GM18868 (cell line): ENCODE data around the gene ILF3.

Source experiments
- ATAC-seq: cut with Tn5 transposase; IDR thresholded peaks from one replicate; pipeline ENCODE4 v1.9.1; 2021; ENCODE audit warnings: mild to moderate bottlenecking, moderate library complexity; ENCODE audit not compliant: unreplicated experiment

ILF3 gene

GRCh38 chr19:10694706-10695307 lies 40.7 kb downstream of the ILF3 start:
- ATAC-seq: no peak

GRCh38 chr19:10695401-10696398 lies 41.6 kb downstream of the ILF3 start:
- no peak for ATAC-seq

- ATAC-seq: no peak
Observed at GRCh38 chr19:10699650-10700335, 45.6 kb downstream of the ILF3 start.

- ATAC-seq: no peak
Observed at GRCh38 chr19:10701955-10702525, 47.9 kb downstream of the ILF3 start.

- no peak for ATAC-seq
Observed at GRCh38 chr19:10706990-10707389, 52.8 kb downstream of the ILF3 start.

GRCh38 chr19:10707440-10707839 lies 53.3 kb downstream of the ILF3 start:
- no peak for ATAC-seq

- ATAC-seq: no peak
Observed at GRCh38 chr19:10708291-10708690, 54.1 kb downstream of the ILF3 start.

DNA sequence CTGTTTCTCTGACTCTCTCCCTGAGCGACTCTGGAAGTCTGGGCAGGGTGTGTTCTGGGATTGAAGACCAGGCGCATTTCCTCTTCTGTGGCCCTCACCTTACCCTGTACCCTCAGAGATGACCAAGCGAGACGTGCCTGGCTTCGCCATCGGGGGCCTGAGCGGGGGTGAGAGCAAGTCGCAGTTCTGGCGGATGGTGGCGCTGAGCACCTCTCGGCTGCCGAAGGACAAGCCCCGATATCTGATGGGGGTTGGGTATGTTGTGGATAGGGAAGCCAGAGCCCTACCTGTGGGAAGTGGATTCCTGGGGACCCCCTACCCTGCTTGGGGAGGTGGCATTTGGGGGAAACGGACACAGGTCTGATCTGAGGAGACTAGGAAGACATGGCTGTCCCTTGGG lies 57.9 kb downstream of the ILF3 start:
- no peak for ATAC-seq

- no peak for ATAC-seq
Observed at GRCh38 chr19:10712754-10713153, 58.6 kb downstream of the ILF3 start.

- ATAC-seq: no peak
Observed at GRCh38 chr19:10713317-10713716, 59.2 kb downstream of the ILF3 start.

DNA sequence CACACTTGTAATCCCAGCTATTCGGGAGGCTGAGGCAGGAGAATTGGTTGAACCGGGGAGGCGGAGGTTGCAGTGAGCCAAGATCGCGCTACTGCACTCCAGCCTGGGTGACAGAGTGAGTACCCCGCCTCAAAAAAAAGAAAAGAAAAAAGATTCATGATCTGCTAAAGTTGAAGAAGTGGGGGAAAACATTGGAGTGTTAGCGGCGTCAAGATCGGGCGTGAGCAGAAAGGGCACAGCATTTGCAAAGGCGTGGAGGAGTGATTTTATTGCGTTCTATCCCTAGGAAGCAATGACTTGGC lies 62.9 kb downstream of the ILF3 start:
- no peak for ATAC-seq

DNA sequence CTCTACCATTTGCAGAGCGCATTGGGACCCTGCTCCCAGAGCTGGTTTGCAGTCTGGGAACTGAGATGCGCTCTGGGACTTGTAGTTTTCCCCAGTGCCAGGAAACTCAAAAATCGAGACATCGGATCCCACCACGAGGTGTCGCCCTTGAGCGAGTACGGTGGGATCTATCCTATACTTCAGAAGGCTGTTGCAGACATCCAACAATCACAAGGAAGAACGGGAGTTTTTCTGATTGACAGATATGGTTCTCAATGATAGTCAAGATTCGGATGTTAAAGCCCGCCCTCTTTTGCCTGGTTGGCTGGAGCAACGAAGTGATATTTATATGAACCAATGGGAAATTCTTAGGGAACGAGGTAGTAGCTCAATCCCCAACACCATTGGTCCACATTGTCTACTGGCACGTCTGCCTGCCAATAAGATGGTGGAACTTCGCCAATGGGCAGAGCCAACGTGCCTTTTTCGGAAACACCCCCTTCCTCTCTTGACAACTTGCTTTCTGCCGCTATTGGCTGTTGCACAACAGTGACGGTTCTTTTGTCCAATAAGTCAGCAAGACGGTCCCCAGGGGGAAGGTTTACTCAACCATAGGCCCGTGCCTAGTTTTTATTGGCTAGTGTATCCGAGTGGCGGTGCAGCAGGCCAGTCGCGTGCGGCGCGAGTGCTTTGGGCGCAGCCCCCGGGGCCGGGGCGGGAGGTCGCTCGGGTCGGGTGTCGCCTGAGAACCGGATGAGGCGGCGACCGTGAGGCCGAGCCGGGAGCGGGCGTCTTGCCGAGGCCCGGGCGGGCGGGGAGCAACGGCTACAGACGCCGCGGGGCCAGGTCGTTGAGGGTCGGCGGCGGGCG lies 63.4 kb downstream of the ILF3 start, which contains the start of gene DNM2:
TSS of gene DNM2 (plus strand) at position 724 of the 849 bp plus-strand sequence. CDS start 164 bp downstream, outside the sequence.
- ATAC-seq: peak; percentile 88

DNA sequence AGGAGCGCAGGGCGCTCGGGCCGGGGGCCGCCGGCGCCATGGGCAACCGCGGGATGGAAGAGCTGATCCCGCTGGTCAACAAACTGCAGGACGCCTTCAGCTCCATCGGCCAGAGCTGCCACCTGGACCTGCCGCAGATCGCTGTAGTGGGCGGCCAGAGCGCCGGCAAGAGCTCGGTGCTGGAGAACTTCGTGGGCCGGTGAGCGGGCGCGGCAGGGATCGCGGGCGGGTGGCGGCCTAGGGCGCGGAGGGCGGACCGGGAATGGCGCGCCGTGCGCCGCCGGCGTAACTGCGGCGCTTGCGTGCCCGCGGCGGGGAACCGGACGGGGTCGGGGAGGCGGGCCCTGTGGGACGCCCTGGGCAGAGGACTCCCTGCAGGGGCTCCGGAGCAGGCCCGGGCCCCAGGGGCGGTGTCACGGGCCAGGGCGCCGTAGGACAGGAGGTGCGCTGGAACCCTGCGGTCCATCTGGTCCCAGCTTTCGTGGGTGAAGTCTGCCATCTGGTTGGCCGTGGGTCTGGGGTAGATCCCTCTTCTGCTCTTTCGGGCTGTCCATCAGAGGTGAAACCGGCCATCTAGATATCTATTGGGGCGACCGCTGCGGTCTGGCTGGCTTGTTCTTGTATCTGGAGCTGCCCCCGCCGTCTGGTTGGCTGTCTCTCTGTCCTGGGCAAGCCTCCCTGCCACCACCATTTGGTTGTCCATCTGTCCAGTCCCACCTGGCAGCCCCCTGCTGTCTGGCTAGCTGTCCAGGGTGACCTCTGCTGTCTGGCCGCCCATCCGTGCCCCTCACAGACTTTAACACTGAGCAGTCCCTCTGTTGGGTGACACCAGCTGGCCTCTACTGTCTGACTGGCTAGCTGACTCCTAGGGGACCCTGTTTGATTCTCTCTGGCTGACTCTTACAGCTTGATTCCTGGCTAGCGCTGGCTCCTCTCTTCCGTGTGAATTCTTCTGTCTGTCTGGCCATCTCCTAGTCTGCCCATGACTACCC lies 64.4 kb downstream of the ILF3 start:
- ATAC-seq: no peak

- ATAC-seq: no peak
Observed at GRCh38 chr19:10719466-10719961, 65.4 kb downstream of the ILF3 start.

GRCh38 chr19:10720607-10721125 lies 66.5 kb downstream of the ILF3 start:
- no peak for ATAC-seq

- no peak for ATAC-seq
Observed at GRCh38 chr19:10723591-10723990, 69.4 kb downstream of the ILF3 start.

DNA sequence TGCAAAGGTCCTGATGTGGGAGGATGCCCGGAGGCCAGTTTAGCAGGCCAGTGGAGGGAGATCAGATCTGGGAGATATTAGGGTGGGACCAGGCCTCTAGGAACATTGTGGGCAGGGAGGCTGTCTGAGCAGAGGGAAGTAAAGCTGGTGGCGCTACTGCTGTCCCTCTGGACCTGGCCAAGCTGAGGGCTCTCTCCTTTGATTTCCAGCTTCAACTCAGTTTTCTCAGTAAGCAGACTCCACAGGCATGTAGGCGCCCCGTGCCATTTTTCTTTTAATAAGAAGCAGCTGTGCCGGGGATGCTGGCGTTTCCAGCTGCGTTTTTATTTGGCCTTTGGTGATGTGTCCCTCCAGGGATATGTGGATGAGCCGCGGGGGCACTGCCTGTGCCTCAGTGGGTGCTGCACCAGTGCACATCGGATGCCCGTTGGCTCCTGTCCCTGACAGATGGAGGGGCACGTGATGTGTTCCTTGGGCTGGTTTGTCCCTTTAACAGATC lies 70.5 kb downstream of the ILF3 start:
- no peak for ATAC-seq

DNA sequence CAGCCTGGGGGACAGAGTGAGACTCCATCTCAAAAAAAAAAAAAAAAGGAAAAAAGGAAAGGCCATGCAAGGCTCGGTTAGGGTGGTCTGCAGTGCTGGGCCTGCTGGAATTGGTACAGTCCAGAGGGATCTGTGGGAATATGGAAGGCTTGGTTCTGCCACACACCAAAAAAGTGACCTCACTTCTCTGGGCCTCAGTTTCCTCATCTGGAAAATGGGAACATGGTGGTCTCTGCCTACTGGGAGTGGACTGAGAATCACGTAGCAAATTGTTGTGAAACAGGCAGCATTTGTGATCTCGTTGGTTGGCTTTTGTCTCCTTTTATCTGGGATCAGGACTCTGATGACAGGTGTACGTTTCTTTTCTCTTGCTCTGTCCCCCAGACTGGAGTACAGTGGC lies 71.3 kb downstream of the ILF3 start:
- ATAC-seq: no peak

GRCh38 chr19:10726268-10726667 lies 72.1 kb downstream of the ILF3 start:
- no peak for ATAC-seq
